Dedifferentiated amniotic fluid mesenchymal stem cell (primary cell): ENCODE data around the gene VWA2.

Source experiments
- DNase-seq: peaks from one replicate; pipeline ENCODE4 v3.0.0-alpha.2; 2016; ENCODE audit errors: extremely low spot score

Gene VWA2, protein sequence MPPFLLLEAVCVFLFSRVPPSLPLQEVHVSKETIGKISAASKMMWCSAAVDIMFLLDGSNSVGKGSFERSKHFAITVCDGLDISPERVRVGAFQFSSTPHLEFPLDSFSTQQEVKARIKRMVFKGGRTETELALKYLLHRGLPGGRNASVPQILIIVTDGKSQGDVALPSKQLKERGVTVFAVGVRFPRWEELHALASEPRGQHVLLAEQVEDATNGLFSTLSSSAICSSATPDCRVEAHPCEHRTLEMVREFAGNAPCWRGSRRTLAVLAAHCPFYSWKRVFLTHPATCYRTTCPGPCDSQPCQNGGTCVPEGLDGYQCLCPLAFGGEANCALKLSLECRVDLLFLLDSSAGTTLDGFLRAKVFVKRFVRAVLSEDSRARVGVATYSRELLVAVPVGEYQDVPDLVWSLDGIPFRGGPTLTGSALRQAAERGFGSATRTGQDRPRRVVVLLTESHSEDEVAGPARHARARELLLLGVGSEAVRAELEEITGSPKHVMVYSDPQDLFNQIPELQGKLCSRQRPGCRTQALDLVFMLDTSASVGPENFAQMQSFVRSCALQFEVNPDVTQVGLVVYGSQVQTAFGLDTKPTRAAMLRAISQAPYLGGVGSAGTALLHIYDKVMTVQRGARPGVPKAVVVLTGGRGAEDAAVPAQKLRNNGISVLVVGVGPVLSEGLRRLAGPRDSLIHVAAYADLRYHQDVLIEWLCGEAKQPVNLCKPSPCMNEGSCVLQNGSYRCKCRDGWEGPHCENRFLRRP

DNA sequence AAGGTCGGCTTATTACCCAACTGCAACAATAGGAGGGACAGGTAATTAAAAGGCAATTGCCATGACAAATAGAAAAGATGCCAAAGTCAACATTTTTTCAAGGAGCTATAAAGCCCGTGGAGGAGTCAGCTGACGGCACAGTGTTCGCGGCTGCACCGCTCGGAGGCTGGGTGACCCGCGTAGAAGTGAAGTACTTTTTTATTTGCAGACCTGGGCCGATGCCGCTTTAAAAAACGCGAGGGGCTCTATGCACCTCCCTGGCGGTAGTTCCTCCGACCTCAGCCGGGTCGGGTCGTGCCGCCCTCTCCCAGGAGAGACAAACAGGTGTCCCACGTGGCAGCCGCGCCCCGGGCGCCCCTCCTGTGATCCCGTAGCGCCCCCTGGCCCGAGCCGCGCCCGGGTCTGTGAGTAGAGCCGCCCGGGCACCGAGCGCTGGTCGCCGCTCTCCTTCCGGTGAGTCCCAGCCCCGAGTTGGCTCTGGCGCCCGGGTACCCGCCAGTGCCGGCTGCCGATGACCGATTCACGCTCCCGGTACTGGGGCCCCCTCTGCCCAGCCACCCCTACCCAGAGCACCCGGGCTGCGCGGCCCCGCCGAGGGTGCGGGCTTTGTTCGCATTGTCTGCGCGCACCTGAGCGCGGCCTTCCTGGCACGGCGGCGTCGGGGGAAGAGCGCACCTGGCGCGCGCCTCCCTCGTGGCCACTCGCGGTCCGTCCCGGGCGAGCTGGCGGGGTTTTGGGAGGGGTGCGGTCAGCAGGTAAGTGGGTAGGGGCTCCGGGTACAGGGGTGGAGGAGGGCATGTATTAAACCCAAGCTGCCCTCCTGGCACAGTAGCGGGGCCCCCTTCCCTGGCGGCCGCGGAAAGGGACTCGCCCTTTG lies at the start of gene VWA2:
VWA2 (plus strand) TSS at position 138 of the 877 bp plus-strand sequence. CDS start 9,460 bp downstream, outside the sequence.
- no peak for DNase-seq

DNA sequence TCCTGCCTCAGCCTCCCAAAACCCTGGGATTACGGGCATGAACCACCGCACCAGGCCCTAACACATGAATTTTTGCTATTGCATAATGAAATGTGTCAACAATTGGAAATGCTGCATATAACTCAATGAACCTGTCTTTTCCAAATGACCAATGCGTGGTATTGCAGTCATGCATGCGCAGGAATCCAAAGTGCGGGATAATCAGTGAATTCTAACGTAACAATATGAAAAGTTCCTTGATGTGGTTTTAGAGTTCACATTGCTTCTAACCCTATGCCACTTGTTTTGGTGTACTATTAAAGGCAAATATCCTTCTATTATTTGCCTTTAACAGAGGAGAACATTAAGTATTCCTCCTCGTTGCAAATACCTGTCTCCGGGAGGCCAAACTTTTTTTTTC lies 49.4 kb upstream of the VWA2 start:
- DNase-seq = no peak

DNA sequence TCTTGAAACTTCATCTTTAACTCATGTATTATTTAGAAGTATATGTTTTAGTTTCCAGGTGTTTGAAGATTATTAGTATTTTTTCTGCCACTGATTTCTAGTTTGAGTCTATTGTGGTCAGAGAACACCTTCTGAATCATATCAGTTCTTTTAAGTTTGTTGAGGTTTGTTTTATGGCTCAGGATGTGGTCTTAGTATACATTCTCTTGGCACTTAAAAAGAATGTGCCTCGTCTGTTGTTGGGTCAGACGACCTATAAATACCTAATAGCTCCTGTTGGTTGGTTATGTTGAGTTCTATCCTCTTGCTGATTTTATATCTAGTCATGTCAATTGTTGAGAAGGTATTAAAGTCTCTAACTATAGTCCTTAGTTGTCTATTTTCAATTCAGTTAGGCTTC lies 44.0 kb upstream of the VWA2 start:
- DNase-seq = no peak

DNA sequence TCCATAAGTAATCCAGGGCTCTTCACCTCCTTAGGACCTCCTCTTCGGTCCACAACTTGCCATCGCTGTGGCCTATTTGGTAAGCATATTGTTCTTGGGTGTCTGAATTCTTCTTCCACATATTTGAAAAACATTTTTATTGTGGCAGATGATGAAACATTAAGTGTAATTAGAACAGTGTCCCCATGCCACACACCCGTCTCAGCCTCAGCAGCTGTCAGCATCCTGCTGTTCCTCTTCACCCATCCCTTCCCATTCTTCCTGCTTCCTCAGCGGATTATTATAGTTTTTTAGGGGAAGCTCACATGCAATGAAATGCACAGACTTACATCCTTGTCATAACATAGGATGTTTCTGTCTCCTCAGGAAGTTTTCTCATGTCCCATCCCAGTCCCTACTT lies 39.8 kb upstream of the VWA2 start:
- no peak for DNase-seq

DNA sequence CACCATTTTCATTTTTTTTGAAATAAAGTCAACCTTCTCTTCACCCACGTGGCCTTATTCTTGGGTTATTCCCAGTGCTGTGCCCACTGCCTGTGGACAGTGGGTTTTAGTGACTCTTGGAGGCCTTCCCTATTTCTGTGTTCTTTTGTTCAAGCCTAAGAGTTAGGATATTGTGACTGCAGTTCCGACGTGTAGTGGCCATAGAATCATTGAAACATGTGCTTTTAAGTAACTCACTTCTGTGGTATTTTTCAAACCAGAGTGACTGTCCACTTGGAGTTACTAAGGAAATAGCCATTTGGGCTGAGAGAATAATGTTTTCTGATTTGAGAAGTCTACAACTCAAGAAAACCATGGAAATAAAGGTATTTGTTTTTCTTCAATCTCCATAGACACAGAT lies 36.2 kb upstream of the VWA2 start:
- no peak for DNase-seq

DNA sequence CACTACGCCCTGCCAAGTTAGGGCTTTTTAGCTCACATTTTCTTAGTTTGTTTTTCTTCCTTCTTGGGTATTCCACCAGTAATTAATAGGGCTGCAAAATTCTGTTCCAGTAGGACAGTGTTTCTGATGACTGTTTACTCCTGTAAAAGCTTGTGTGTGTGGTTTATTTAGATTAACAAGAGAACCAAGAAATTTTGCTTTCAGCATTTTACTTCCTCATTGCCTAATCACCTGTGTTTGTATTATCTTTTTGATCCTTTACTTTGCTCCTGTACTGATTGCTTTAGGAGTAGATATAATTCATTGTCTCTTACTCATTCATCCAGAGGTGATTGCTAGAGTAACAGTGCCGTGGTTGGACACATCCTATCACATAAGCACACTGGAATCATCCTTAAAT lies 32.2 kb upstream of the VWA2 start:
- no peak for DNase-seq

DNA sequence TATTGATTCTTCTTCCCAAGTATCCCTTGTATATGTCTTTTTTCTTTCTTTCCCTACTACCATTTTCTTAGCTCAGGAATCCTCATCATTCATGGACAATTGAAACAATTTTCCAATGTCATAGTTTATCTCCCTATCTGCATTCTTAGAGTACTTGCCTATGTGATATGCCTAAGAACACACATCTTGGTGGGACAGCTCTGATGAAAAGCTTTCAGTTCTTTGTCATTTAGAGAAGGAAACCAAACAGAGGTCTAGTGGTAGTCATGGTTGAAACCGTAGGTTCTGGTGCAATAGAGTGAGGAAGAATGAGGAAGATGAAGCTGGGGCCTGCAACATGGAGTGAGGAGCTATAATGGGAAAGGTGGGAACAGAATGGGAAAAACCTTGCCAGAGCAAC lies 31.7 kb upstream of the VWA2 start:
- no peak for DNase-seq

DNA sequence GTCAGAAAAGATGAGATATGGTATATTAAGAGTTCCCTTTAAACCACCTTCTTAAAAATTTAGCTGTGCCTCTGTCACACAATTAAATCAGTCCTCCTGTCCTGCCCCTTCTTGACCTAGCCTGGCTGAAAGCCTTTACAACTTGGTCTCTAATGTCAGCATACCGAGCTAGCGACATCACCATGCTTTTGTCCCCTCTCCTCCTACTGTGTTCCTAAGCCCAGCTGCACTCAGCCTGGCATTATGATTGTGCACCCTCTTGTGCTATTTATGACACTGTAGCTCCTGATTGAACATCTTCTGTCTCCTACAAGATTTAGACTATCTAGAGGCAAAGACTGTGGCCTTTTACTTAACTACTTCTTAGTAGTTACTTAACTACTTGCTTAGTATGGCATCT lies 30.7 kb upstream of the VWA2 start:
- no peak for DNase-seq

DNA sequence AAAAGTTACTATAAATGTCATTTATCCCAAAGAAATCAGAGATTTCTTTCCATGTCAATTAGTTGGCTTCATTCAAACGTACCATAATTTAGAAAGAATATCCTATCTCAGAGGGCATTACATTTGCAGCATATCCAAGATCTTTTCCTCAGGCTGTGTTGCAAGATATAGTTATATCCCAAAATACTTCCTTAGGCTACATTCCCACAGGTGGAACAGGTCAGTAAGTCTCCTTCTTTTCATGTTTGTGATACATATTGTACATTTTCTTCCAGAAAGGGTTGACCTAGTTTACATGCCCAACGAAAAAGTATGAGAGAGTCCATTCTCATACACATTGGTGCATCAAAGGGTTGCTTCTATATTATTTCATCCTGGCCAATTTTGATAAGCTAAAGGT lies 26.9 kb upstream of the VWA2 start:
- DNase-seq = no peak

DNA sequence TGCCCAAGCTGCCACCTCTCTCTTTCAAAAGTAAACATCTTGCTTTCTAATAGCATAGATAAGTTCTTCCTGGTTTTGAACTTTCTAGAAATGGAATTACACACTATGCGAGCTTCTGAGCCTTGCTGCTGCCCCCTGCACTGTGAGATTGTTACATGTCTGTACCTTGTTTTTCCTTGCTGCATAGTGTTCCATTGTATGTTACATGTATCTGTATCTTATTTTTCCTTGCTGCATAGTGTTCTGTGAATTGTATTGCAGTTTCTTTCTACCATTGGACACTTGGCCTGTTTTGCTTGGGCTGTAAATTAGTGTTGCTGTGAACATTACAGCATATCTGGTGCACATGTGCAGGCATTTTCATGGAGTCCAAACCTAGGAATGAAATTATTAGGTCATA lies 24.0 kb upstream of the VWA2 start:
- DNase-seq = no peak

DNA sequence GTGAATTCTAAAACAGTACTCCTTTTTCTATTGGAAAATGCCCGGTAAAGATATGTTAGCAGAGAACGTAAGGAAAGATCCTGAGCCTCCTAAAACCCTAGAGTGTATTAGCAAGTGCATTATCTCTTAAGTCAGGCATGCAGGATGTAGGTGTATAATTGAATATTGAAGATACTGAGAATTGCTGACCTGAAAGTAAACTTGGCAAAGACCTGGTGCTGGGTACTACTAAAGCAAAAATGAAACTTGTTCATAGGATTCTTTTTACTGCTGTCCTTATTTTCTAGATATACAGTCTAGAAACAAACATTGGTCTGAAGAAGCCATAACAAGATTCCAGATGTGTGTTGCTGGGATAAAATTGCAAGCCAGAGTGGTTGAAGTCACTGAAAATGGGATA lies 18.8 kb upstream of the VWA2 start:
- no peak for DNase-seq

DNA sequence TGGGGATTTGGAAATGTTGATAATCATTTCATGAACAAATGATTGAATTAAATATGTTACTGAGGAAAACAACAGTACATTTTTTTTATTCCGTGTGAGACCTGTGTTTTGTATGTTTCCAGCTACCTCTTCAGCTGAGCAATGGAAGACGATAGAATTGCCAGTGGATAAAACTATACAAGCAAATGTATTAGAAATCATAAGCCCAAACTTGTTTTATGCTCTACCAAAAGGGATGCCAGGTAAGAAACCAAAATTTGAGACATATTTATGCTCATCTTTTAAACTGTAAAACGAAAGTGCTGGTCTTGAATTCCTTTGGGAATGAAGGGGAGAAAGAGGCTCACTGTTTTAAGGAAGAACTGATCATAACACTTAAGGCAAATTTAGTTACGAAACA lies 17.8 kb upstream of the VWA2 start:
- DNase-seq = no peak

DNA sequence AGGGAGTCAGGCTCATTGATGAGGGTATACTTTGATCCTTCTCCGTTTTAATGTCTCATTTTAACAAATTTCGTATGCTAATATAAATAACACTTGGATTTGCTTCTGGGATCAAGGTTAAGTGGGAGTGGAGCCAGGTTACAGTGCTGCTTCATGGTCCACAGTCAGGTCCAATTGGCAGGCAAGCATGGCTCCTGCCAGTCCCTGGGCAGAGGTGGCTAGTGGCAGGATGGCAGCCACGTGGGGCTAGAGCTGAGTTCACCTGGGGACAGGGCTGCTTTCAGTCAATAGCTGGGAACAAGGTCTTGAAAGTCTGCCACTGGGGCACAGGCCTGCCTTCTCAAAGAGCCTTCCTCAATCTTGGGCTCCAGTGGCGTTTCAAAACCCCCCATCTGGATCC lies 16.0 kb upstream of the VWA2 start:
- DNase-seq = no peak

DNA sequence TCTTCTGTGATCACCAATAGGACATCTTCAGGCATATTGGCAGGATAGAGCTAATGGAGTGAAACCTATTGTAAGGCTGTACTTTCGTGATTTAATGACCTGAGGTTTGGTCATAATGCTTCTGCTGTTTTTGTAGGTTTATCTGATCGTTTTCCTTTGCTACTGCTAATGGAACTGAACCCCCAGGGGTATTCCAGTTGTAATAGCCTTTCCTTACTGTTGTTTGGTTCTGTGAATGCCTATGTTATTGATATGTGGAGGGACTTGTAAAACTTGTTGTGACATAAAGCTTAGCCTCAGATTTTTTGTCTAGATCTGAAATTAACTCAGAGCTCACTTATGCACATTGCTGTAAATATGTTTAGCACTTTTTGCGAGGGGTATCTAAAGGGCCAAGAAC lies 10.9 kb upstream of the VWA2 start:
- no peak for DNase-seq

DNA sequence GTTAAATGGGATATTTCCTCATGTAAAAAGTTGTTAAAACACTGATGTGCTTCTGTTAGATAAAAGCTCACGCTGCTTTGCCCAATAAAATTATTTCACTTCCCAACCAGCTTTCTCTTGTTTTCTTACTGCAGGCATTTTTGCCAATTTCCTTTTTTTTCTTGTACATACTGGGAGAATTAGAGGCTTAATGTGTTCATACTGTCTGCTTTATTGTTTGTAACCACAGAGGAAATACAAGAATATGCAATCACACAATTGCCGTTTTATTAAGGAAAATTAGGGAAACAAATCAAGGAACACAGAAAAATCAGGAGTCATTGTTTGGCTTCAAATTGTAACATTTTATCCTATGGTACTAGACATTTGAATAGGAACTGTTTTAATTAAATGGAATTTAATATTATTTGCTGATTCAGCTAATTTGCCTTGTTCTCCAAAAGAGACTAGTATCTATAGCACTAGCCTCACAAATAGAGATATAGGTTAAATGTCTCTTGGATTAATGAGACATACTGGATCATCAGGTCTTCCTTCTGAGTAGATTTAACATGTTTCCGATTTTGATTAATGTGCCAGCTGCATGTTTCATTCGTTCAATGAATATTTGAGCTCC lies 6.4 kb upstream of the VWA2 start:
- DNase-seq = no peak

DNA sequence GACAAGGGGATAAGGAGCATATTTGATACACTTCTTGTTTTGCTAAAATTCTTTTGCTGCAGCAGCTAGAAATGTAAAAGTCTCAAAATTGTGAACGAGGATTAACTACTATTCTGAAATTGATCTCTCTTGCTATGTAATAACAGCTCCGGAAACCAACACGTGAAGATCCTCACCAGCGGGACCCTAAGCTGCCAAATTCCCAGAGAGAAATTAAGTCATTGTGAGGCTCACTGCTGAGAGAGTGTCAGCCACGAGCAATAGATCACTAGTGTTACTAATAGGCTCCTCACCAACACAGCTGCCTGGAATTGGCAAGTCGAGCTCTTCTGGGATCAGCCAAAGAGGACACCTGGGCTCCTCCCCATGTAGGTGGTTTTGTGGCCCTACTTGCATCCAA lies 5.6 kb upstream of the VWA2 start:
- no peak for DNase-seq

DNA sequence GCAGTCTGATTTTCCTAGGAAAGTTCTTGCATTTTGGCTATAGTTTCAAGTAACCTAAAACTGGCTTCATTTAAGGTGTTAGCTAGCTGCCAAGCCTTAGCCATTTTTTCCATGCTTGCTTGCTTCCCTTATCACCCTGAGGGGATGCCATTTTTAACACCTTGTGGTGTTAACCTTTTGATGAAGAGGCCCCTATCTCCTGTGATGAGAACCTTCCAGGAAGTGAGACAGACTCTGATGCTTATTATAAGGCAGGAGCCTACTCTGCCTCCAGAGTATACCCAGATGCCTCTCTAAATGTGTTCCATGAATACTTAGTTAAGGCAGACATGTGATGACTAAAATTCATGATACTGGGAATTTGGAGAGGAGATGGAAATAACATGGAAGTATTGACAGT lies 4.9 kb upstream of the VWA2 start:
- DNase-seq = no peak

DNA sequence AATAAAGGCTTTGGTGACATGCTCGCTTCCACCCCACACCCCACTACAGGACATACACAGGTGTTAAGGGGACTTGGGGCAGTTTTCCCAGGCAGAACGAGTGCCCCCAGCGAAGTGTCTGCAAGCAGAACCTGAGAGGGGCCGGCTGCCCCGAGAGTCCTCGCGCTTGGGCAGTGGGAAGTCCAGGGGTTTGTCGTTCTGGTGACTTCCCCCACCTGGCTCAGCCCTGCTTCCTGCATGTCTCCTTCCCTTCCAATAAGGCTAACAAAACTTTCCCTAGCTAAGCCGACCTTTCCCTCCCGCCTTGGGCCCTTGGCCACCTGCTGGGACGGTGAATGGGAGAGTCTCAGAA lies 916 bp downstream of the VWA2 start:
- no peak for DNase-seq

DNA sequence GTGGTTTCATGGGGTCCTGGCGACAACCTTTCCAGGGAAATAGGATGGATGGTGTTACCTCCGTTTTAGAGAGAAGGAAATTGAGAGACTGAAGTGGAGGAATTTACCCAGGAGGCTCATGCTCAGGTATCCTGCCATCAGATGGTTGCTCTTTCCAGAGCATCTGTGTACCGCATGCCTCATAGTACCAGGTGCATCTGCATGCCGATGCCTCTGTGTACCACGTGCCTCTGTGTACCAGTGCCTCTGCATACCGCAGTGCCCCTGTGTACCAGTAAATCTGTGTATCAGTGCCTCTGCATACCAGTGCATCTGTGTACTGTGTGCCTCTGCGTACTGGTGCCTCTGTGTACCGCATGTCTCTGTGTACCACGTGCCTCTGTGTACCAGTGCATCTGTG lies 3.2 kb downstream of the VWA2 start:
- no peak for DNase-seq

DNA sequence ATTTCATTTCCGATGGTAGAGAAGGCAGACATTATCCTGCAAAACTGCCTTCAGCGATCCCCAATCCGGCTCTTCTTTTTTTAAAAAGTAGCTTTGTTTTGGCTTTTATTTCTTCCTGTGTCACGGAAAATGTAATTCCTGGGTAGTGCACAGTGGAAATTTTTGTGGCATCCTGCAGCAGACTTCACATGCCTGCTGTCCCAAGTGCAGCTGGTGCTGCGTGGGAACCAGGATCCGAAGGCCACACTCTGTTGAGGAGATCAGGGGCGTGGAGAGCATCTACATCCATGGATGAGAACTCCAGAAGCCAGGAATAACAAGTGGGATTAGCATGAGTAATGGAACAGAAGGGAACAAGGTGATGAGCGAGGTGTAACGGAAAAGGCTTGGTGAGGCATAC lies 4.6 kb downstream of the VWA2 start:
- no peak for DNase-seq

DNA sequence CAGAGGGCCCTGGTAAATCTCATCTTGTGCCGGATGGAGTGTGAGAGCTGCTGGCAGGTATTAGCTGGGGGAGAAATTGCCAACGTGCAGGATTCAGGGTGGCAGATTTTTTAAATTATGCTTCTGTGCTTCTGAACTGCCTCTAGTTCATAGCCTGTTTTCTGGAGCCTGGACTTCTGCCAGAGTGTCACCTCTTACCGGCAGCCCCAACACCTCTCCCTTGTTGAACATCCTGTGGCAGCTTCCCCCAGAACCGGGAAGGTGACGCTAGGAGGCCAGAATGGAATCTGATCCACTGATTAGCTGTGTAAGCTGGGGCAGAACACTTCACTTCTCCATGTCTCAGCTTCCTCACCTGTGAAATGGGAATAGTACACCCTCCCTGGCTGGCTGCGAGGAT lies 5.1 kb downstream of the VWA2 start:
- no peak for DNase-seq

DNA sequence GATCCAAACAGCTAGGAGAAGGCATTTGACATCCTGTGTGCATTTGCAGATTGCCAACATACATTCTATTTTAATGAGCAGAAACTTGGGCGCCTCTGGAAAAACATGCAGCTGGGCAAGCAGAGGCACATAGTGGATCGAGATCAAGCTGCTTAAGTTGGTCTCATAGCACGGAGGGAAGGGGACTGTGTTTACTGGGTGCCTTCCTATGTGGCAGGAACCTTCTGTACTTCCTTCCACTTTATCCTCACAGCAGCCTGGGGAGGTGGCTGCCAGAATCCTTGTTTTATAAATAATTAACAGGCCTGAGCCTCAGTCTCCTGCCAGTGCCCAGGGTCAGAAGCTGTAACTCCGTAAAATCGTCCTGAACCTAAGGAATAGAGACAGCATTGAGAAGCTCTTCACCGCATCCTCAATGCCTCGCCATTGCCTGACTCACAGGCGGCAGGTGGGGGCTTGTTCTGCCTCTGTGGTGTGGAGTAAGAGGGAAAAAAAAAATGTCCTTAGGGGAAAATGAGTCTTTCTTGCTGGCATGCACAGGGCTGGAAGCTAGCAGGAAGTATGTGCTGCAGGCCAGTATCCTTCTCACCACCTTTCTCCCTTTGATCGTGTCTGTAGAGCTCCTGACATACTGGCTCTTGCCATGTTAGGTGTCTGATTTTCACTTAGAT lies 6.2 kb downstream of the VWA2 start:
- DNase-seq = no peak
